HG03103 (cell line): ENCODE data around the gene OAS3.
"Not testable (repeated sequence)": the region's sequence is repeated elsewhere in the genome, so short reads cannot be mapped to it uniquely, and the experiment has no call there.

Experiments used
- ATAC-seq: cut with Tn5 transposase; IDR thresholded peaks from one replicate; pipeline ENCODE4 v1.9.1; 2021; ENCODE audit warnings: low read depth; ENCODE audit not compliant: unreplicated experiment

The OAS3 gene

DNA sequence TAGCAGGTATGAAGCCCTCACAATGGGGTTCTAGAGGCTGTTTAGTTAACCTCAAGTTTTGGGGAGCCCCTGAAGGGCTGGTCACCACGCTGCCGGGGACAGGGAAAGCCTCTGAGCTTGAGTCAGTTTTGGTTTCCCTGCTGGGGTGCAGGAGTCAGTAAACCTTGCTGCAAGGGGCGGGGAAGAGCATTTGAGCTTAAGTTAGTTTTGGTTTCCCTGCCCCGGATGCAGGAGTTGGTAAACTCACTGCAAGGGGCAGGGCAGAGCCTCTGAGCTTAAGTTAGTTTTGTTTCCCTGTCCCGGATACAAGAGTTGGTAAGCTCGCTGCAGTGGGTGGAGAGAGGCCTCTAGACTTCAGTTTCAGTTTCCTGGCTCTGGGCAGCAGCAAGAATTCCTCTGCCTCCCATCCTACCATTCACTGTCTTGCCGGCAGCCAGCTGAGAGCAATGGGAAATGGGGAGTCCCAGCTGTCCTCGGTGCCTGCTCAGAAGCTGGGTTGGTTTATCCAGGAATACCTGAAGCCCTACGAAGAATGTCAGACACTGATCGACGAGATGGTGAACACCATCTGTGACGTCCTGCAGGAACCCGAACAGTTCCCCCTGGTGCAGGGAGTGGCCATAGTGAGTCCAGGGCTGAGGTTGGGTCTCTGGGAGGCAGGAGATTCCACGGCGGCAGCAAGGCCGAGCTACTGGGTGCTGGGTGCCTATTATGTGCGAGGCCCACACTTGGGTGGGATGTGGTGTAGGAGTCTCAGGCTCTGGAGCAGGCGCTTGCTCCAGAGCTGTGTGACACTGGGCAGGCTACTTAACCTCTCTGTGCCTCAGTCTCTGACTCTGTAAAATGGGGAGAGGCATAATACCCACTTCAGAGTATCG lies 40.1 kb downstream of the OAS3 start, which contains the start of gene OAS2:
OAS2 (plus strand) TSS at position 357 of the 878 bp plus-strand sequence; CDS start at position 447, 90 bp downstream.
- ATAC-seq = peak; percentile 90

DNA sequence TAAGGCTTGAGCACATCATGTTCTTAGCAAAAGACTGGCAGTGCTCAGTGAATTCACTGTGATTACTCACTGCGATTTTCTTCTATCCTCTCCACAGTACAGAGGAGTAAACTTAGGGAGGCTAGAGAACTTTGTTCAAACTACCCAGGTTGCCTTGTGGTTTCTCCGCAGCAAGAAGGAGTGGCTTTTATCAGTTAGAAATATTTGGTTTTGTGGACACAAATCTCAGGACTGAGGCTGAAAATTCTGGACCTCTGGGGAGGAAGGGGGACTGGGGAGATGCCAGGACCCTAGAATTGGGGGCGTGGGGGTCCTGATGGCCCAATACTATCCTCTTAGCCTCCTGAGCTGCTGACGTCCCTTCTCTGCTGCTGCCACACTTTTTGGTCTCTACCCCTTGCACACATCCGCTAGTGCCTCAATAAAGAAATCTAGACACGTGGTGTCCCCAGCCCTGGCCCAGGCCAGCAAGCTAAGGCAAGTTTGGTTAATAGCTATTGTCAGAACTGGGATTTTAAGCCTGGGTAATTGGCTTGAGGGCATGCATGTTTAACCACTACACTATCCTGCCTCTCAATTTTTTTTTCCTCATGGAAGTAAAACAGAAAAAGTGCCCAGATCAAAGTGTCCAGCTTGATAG lies 40.9 kb downstream of the OAS3 start:
- ATAC-seq = no peak

- ATAC-seq = no peak
These were observed 42.4 kb downstream of the OAS3 start for GRCh38 chr12:112980491-112981158.

- ATAC-seq = no peak
These were observed 47.5 kb downstream of the OAS3 start for GRCh38 chr12:112985642-112986290.

DNA sequence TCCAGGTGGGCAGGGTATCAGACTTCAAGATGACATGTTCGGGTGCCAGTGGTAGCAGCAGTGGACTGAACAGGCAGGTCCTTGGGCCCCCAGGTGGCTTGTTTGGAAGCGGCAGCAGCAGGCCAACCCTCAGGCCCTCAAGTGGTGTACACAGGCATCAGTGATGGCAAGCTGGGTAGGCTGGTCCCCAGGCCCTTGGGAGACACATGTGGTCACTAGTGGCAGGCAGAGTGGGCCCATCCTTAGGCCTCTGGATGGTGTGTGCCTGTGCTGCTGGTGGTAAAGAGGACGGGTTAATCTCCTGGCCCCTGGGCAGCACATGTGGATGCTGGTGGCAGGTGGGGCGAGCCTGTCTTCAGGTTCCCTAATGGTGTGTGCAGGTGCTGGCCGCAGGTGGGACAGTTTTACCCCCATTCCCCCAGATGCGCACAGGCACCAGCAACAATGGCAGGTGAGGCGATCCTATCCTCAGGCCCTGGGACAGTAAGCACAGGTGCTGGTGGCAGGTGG lies 48.1 kb downstream of the OAS3 start:
- no peak for ATAC-seq

DNA sequence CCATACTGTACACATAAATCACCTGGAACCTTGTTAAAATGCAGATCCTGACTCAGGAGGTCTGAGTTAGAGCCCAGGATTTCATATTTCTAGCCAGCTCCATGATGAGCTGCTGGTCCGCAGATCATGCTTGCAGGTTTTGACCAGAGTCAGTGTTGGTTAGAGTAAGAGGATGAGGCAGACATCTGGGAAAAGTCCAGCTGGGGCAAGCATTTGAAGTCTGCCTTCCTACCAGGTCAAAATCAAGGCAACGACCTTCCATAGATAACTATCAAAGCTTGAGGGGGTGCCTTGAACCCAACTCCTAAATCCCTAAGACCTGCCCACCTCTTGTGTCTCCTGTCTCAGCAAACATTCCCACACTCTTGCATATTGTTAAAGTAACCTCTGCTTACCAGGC lies 49.3 kb downstream of the OAS3 start:
- no peak for ATAC-seq

DNA sequence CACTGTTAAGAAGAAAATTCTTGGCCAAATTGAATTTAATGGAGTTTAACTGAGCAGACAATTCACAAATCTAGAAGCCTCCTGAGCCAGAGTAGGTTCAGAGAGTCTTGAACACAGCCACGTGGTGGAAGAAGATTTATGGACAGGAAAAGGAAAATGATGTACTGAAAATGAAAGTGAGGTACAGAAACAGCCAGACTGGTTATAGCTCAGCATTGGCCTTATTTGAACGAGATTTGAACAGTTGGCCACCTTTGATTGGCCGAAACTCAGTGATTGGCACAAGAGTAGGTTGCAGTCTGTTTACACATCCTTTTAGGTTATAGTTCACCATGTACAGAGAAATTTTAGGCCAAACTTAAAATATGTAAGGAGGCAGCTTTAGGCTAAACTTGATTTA lies 50.0 kb downstream of the OAS3 start:
- no peak for ATAC-seq

DNA sequence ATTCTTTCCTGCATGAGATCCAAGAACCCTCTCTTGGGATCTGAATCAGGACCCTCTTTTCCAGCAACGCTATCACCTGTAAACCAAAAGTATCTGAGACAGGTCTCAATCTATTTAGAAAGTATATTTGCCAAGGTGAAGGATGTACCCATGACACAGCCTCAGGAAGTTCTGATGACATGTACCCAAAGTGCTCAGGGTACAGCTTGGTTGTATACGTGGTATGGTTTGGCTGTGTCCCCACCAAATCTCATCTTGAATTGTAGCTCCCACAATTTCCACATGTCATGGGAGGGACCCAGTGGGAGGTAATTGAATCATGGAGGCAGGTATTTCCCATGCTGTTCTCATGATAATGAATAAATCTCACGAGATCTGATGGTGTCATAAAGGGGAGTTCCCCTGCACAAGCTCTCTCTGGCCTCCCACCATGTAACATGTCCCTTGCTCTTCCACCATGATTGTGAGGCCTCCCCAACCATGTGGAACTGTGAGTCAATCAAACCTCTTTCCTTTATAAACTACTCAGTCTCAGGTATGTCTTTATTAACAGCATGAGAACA lies 50.6 kb downstream of the OAS3 start:
- not testable (repeated sequence) for ATAC-seq

DNA sequence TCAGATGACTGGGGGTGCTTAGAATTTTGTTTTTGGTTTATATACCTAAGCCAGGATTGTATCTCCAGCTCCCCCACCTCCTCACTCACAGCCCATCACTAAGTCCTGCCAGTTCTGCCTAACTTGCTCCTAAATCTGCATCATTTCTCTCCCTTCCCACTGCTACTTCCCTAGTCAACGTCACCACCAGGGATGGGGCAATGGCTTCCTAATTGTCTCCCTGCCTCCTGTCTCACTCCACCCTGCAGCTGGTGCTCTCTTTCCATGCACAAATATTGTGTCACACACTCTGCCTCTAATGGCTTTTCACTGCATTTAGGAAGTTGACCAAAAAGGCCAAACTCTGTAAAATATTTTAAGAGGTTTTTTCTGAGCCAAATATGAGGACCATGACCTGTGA lies 51.5 kb downstream of the OAS3 start:
- no peak for ATAC-seq

DNA sequence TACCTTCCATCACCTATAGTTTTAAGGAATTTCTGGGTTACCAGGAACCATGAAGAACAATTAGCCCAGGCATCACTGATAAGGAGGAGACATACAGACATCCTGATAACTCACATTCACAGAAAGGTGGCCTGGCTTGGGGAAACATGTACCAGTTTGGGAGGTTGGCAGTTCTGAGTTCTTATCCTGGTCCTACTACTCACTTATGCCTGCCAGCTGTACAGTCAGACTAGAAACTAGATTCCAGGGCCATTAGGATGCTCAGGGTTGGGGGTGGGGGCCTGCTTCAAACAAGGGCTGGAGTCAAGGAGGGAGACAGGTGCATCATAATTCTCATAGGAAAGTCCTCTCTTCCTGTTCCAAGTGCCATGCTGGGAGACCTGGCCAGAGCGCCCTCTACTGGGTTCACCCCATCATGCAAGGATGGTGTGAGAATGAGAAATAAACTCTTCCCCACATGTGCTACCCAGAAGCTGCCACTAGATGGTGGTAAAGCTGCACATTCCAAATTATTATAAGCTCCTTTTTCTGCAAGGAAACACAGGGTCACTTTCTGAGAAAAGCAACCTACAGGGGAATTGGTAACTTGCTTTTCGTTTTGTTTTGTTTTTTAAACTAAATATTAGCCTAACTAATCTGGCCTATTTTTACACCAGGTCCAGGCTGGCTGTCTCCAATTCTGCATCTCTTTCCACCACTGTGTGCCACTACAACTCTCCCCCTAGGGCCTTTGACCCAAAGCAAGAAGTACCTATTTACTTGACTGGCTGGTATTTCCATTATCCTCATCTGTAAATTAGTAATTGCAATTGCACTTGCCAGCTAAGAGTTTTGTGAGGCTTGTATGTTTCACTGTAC lies 54.5 kb downstream of the OAS3 start:
- no peak for ATAC-seq

DNA sequence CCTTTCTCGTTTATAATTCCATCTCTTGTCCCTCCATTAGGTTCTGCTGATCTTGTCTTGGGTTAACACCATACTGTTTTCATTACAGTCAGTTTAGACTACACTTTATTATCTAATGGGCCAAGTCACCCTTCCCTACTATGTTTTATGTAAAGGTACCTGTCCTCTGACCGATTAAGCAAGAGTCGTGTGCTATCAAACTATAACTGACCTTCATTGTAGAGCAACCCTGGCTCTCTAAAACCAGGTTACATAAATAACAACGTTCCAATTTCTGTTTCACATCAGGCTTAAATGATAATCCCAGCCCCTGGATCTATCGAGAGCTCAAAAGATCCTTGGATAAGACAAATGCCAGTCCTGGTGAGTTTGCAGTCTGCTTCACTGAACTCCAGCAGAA lies 56.7 kb downstream of the OAS3 start:
- no peak for ATAC-seq

DNA sequence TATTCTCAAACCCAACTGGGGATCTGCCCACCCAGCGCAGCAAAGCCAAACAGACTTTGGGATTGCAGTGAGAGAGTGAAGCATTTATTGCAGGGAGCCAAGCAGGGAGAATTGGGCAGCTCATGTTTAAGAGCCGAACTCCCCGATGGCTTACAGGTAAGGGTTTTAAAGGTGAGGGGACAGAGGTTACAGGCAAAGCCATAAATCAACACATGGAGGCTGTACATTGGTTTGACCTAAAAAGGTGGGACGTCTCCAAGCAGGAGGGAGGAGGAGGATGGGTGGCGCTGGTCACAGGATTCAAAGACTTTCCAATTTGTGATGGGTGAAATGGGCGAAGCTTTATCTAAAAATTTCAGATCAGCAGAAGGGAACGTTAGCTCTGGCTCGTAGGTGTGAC lies 58.2 kb downstream of the OAS3 start:
- no peak for ATAC-seq

- no peak for ATAC-seq
These were observed 59.2 kb downstream of the OAS3 start for GRCh38 chr12:112997506-112997905.

DNA sequence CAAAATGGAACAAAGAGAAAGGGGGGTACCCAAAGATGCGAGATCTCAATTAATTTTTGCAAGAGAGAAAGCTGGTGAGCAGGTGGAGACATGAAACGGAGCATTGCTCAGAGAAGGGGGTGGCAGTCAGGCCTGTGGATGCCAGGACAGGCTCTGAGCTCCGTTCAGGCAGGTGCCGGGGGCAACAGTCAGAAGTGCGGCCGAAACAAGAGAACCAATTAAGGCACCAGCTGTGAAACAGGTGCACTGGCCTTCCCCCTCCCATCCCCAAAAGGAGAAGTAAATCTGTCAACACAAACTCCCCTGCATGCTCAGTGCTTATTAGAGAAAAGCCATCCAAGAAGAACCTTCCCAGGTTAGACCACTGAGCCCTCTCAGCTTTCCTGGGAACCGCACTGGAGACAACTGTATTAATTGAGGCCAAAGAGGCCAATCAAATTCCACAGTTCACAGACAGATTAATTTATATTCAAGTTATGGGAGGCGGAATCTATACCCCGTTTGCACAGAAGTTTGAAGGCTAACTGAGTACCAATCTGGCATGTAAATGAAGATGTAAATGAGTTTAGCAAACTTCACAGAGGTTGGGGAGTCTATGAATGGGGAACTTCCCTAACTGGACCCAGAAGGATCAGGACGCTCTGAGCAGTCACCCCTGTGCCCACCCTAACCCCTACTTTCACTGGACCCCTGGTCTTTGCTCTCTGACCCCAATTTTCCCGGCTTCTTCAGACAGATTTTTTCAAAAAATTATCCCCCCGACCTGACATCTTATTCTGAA lies 60.9 kb downstream of the OAS3 start:
- ATAC-seq = peak; percentile 68

- no peak for ATAC-seq
These were observed 62.2 kb downstream of the OAS3 start for GRCh38 chr12:113000433-113000832.

DNA sequence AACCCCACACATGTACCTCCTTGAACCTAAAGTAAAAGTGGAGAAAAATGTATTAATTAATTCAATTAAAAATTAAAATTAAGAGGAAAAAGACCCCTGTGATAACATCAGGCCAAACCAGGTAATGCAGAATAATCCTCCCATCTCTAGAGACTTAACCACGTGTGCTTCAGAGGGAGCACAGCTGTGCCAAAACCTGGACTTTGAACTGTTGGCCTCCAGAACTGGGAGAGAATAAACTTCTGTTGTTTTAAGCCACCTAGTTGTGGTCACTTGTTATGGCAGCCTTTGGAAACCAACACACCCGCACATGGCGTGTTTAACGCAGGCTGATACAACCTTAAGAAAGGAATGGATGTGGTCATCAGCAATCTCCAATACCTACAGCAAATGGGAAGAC lies 63.9 kb downstream of the OAS3 start:
- ATAC-seq = no peak

GRCh38 chr12:113002676-113003075 lies 64.4 kb downstream of the OAS3 start:
- ATAC-seq = no peak

- no peak for ATAC-seq
These were observed 65.4 kb downstream of the OAS3 start for GRCh38 chr12:113003636-113004035.

DNA sequence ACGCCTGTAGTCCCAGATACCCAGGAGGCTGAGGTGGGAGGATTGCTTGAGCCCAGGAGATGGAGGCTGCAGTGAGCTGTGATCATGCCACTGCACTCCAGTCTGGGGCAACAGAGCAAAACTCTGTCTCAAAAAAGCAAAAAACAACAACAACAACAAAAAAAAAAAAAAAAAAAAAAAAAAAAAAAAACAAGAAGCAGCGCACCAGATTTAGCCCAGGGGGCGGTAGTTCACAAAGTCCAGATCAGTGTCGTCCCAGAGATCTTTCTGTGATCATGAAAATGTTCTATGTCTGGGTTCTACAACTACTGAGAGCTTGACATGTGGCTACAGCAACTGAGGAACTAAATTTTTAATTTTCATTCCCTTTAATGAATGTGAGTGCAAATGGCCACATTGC lies 67.5 kb downstream of the OAS3 start:
- no peak for ATAC-seq
